IPS DF 19.7 (cell line): Measurements from ENCODE around the gene EPB42.
"Not testable (repeated sequence)": the region's sequence is repeated elsewhere in the genome, so short reads cannot be mapped to it uniquely, and the experiment has no call there.

Experiments used
- DNase-seq: peaks from one replicate; pipeline ENCODE4 v3.0.0-alpha.2; 2013; ENCODE audit warnings: low read depth, low spot score

Gene EPB42

DNA sequence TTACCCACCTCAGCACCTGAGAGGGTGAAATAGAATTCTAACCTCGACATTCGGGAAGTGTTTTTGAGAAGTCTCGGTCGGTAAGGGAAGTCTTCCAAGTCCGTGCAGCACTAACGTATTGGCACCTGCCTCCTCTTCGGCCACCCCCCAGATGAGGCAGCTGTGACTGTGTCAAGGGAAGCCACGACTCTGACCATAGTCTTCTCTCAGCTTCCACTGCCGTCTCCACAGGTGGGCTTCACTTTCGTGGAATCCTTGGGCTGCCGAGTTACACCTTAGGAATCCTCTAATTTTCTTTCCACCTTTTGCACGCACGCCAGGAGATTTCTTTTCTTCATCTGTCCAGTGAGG, 34.8 kb downstream of the EPB42 start:
- DNase-seq: no peak

DNA sequence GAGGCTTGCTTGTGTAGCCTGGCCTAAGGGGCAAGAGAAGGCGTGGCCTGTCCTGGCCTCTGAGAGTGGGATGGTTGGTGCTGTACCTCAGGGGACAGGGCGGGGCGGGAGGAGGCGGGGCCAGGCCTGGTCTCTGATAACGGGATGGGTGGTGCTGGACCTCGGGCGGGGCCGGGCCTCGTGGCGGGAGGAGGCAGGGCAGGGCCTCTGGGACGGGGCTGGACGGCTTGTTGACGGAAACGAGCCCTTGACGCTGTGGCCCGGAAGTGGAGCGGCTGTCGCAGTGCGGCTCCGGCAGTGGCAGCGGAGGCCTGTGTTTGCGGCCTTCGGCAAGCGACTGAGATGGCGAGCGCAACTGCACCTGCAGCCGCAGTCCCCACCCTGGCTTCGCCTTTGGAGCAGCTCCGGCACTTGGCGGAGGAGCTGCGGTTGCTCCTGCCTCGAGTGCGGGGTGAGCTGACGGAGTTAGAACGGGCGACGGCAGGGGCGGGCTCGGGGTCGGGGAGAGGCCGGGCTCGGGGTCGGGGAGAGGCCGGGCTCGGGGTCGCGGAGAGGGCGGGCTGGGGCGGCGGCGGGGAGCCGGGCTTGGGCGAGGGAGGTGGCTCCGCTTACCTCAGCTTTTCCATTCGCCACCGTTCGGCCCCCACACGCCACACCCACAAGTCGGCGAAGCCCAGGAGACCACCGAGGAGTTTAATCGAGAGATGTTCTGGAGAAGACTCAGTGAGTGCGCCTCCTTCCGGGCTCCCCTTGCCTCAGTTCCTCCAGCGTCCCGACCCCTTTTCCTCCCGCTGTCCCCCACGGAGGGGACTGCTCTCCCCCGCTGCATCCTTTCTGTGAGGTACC, 35.4 kb downstream of the EPB42 start, which contains the start of gene CCNDBP1:
Gene CCNDBP1 (plus strand): TSS at position 247 of the 846 bp plus-strand sequence. CDS start 96 bp downstream, at position 343.
- DNase-seq: peak; percentile 74

DNA sequence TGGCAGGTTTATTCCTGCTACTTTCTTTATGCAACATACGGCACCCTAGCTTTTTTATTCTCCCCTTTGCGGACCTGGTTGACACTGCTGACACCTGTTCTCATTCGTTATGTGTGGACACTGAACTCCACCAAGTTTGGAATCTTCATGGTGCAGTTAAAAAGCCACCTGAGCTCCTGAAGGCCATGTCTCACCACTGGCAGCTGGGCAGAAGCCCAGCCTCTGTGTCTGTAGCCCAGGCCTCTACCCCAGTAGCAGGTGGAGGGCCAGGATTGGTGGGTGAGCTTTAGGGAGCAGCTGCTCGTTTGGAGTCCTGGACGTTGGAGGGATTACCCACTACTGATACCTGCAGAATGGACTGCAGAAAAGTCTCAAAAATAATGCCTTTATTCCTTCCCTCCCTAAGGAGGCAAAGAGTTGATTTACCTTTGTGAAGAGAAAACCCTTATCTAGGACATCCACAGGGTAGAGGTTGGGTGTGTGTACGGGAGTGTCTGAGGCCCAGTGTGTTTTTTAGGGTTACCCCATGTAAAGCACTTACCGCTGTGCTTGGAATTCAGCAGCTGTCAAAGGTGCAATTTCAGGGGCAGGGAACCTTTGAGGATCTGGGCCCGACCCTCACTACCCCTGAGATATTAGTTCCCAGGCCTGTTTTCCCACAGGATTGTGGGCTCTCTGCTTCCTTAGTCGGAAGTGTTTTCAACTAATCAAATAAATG, 36.3 kb downstream of the EPB42 start:
- no peak for DNase-seq

DNA sequence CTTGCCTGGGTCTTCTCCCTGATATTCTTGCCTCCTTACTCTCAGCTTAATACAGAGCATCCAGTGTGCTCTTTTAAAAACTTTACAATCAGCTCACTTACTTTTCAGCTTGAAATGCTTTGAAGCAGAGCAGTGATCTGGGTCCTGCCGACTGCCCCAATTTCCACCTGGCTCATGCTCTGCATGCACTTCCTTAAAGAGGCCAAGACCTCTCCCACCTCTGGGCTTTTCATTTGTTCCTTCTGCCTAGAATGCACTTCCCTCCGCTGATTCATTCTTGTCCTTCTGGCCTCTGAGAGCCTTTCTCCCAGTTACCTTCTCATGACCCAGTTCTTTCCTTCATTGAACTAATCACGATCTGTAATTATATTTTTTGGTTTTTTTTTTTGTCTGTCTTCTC, 37.5 kb downstream of the EPB42 start:
- DNase-seq: no peak

DNA sequence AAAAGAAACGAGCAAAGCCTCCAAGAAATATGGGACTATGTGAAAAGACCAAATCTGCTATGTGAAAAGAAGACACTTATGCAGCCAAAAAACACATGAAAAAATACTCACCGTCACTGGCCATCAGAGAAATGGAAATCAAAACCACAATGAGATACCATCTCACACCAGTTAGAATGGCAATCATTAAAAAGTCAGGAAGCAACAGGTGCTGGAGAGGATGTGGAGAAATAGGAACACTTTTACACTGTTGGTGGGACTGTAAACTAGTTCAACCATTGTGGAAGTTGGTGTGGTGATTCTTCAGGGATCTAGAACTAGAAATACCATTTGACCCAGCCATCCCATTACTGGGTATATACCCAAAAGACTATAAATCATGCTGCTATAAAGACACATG, 43.7 kb downstream of the EPB42 start:
- DNase-seq: not testable (repeated sequence)

DNA sequence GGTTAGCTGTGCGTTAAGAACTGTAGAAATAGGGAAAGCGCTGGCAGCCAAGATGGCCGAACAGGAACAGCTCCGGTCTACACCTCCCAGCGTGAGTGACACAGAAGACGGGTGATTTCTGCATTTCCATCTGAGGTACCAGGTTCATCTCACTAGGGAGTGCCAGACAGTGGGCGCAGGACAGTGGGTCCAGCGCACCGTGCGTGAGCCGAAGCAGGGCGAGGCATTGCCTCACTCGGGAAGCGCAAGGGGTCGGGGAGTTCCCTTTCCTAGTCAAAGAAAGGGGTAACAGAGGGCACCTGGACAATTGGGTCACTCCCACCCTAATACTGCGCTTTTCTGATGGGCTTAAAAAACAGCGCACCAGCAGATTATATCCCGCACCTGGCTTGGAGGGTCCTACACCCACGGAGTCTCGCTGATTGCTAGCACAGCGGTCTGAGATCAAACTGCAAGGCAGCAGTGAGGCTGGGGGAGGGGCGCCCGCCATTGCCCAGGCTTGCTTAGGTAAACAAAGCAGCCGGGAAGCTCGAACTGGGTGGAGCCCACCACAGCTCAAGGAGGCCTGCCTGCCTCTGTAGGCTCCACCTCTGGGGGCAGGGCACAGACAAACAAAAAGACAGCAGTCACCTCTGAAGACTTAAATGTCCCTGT, 45.0 kb downstream of the EPB42 start:
- DNase-seq: not testable (repeated sequence)

DNA sequence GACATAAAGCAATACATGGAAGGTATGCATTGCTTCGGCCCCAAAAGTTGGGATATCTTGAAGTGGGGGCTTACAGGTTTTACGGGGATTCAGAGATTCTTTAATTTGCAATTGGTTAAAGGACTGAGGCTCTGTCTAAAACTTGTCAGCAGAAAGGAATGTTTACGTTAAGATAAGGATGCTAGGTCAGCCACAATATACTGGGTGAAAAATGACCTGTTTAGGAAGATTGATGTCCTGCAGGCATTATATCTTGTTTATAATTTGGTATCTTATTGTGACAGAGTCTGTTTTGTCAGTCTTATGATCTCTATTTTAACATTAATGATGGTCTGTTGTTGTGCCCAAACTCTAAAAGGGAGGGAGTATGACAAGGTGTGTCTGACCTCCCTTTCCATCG, 50.9 kb downstream of the EPB42 start:
- no peak for DNase-seq

DNA sequence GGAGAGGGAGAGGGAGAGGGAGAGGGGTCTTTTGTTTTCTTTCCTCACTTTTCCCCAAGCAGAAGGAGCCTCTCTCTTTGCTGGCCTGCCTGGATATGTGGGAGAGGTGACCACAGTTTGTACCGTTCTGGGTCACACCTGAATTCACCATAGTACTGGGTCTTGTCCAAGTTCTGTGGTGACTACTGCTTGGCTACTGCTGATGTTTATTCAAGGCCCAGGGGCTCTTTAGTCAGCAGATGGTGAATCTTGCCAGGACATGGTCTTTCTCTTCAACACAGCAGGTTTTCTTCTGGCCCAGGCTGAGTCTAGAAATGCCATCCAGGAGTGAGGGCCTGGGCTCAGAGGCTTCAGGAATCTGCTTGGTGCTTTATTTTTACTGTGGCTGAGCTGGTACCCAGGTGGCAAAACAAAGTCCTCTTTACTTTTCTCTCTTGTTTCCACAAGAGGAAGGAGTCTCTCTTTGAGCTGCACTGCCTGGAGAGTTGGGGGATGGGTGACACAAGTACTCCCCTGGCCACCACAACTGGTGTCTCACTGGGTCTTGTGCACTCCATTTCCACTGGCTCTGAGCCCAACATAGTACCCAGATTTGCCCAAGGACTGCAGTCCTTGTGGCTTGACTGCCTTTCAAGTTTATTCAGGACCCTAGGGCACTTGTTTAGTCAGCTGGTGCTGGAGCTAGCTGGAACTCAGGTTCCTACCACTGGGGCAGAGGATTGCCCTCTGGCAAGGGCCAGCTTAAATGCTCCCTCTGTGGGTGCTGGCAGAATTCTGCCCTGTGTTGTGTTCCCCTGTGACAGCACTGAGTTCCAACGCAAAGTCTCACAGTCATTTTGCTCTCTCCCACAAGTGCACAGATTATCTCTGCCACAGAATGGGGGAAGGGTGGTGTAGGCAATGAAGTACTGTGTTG, 52.4 kb downstream of the EPB42 start:
- DNase-seq: no peak

DNA sequence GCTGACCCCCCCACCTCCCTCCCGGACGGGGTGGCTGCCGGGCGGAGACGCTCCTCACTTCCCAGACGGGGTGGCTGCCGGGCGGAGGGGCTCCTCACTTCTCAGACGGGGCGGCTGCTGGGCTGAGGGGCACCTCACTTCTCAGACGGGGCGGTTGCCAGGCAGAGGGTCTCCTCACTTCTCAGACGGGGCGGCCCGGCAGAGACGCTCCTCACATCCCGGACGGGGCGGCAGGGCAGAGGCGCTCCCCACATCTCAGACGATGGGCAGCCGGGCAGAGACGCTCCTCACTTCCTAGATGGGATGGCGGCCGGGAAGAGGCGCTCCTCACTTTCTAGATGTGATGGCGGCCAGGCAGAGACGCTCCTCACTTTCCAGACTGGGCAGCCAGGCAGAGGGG, 53.6 kb downstream of the EPB42 start:
- DNase-seq: not testable (repeated sequence)

DNA sequence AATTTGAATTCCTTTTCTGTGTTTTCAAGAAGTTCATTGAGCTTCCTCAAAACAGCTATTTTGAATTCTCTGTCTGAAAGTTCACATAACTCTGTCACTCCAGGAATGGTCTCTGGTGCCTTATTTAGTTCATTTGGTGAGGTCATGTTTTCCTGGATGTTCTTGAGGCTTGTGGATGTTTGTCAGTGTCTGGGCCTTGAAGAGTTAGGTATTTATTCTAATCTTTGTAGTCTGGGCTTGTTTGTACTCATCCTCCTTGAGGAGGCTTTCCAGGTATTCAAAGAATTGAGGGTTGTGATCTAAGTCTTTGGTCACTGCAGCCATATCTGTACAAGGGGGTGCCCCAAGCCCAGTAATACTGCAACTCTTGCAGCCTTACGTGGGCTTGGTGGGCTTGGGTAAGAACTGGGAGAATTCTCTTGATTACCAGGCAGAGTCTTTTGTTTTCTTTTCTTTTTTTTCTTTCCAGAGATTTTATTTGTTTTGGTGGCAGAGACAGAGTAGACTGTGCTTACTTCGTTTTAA, 55.0 kb downstream of the EPB42 start:
- DNase-seq: no peak

DNA sequence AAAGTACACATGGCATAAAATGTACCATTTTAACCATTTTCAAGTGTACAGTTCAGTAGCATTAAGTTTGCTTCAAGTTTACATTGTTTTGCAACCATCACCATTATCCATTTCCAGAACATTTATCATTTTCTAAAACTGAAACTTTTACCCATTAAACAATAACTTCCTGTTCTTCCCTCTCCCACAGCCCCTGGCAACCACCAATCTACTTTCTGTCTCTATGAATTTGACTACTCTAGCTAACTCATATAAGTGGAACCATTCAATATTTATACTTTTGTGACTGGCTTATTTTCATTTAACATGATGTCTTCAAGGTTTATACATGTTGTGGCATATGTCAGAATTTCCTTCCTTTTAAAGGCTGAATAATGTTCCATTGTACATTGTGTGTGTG, 67.5 kb downstream of the EPB42 start:
- DNase-seq: no peak

DNA sequence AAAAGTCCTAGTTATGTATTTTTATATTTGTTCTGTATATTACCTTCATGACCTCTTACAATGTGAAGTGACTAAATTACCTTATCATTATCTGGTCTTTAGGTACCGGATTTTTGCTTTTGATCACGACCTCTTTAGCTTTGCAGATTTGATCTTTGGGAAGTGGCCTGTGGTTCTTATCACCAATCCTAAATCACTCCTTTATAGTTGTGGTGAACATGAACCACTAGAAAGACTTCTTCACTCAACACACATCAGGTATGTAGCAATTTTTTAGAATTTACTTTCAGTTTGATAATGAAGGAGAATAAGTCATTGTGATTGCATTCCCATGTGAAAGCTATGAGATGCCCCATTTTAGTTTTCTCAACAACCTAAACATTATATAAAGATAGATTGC, 69.1 kb downstream of the EPB42 start:
- DNase-seq: no peak

DNA sequence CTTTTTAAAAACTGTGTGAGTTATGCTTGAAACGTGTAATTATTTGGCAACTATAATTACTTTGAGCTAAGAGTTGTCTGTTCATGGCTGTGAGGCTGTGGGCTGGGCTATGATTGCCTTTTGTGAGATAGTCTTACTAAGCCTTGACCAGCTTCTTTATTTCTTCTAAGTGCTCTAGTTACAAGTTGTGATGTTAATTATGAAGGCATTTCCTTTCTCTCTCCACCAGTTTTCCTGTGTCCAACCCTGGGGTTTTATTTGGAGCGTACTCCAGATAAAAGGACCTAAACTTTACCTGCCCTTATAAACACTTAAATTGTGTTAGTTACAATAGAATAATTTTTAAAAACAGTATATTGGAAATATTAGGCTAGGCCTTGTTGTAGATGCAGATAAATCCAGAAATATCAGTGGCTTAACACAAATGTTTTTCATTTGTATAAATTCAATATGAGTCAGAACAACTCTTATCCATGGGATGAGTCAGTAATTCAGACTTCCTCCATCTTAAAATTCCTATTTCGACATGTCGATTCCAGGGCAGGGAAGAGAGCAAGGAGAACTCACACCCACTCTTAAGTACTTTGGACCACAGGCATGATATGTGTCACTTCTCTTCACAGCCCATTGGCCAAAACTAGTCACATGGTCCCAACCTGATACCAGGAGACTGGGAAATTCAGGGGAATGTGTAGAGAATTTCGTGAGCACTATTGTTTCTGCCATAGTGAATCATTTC, 70.5 kb downstream of the EPB42 start:
- no peak for DNase-seq
